ENCODE data around the gene ERBB4.

DNA sequence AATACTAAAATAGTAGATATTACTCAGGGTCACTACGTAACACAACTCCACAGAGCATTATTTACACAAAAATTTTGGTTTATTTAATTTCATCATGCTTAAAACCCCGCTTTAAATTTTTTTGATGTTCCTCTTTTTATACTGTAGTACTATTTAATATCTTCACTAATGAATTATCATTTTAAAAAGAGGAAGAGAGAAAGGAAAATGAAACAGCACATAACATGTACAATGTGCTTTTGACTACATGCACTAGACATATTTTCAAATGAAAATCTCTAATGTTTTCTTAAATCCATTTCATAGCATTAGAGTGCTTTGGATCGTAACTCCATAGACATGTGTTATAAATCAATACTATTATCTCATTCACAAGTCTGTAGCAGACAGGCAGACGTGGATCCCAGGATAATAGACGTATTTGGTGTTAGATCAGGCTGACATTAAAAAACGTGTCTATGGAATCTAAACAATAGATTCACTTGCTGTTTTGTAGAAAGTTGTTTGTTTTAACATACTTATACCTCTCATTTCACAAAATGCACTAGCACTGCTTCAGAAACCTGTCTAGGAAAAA is 1085.2 kb downstream of the ERBB4 start:
- TF ChIP-seq, protein P1, sequence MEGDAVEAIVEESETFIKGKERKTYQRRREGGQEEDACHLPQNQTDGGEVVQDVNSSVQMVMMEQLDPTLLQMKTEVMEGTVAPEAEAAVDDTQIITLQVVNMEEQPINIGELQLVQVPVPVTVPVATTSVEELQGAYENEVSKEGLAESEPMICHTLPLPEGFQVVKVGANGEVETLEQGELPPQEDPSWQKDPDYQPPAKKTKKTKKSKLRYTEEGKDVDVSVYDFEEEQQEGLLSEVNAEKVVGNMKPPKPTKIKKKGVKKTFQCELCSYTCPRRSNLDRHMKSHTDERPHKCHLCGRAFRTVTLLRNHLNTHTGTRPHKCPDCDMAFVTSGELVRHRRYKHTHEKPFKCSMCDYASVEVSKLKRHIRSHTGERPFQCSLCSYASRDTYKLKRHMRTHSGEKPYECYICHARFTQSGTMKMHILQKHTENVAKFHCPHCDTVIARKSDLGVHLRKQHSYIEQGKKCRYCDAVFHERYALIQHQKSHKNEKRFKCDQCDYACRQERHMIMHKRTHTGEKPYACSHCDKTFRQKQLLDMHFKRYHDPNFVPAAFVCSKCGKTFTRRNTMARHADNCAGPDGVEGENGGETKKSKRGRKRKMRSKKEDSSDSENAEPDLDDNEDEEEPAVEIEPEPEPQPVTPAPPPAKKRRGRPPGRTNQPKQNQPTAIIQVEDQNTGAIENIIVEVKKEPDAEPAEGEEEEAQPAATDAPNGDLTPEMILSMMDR (IDR thresholded peaks at IDR 0.05; ENCODE audit: low read length): no peak
- TF ChIP-seq EZH2 (optimal IDR thresholded peaks at IDR 0.05; ENCODE audit: low read depth, low read length): no peak

Data from MM.1S (cell line).